Endothelial cell (in vitro differentiated cells): ENCODE data around the gene IFITM2. TPM values are rescaled to one million over a fixed set of nuclear protein-coding genes. Genes with fewer than 3 reads are reported as not detected.
A peak's percentile ranks its signal among the peaks of the same experiment; 100 is the strongest.

Experiments used
- DNase-seq: peaks from one replicate; pipeline ENCODE4 v3.0.0; 2021; ENCODE audit warnings: low spot score
- H3K27ac Mint-ChIP-seq: one replicate; pipeline ENCODE4 v1.8.0; 2021; ENCODE audit warnings: mixed read lengths, inconsistent platforms; ENCODE audit not compliant: unreplicated experiment
- H3K27me3 Mint-ChIP-seq: one replicate; pipeline ENCODE4 v1.8.0; 2021; ENCODE audit warnings: mild to moderate bottlenecking, moderate library complexity, mixed read lengths, inconsistent platforms; ENCODE audit not compliant: unreplicated experiment
- H3K36me3 Mint-ChIP-seq: one replicate; pipeline ENCODE4 v1.8.0; 2021; ENCODE audit warnings: mild to moderate bottlenecking, low read depth, mixed read lengths, inconsistent platforms; ENCODE audit not compliant: unreplicated experiment
- H3K4me1 Mint-ChIP-seq: one replicate; pipeline ENCODE4 v1.8.0; 2021; ENCODE audit warnings: mild to moderate bottlenecking, mixed read lengths, inconsistent platforms; ENCODE audit not compliant: unreplicated experiment
- H3K4me3 Mint-ChIP-seq: one replicate; pipeline ENCODE4 v1.8.0; 2021; ENCODE audit warnings: mild to moderate bottlenecking, mixed read lengths, inconsistent platforms; ENCODE audit not compliant: unreplicated experiment
- H3K9me3 Mint-ChIP-seq: one replicate; pipeline ENCODE4 v1.8.0; 2021; ENCODE audit warnings: mixed read lengths, inconsistent platforms; ENCODE audit not compliant: unreplicated experiment
- CTCF ChIP-seq: fragments of 200-600 bp; sonication (generic); IDR thresholded peaks from one replicate; pipeline ENCODE4 v1.5.0; 2021; ENCODE audit warnings: antibody characterized with exemption; ENCODE audit not compliant: unreplicated experiment
- total RNA-seq: library from RNA; stranded (reverse); fragmentation: NEBNext Ultra II Directional; extraction: Animal tissue kit (Norgen Biotek cat#: 25700); gene quantifications from one replicate; pipeline ENCODE4 v1.2.1, GENCODE V29; 2021; ENCODE audit not compliant: unreplicated experiment

The IFITM2 gene
- total RNA-seq, 1 donor from 2014 or later: 205 TPM

GRCh38 chr11:282630-283360 lies 24.8 kb upstream of the IFITM2 start:
- no peak overlapping the region for H3K27ac Mint-ChIP-seq
- peaks cover 5% of the 10 kb centered on the region for H3K36me3 Mint-ChIP-seq
- no peaks in the 10 kb centered on the region for H3K4me1 Mint-ChIP-seq
- TF ChIP-seq CTCF: no peak
- H3K4me3 Mint-ChIP-seq: no peak overlapping the region
- peaks cover 4% of the 10 kb centered on the region for H3K9me3 Mint-ChIP-seq
- DNase-seq: no peak
- peaks cover 30% of the 10 kb centered on the region for H3K27me3 Mint-ChIP-seq

- DNase-seq: no peak
- peaks cover 30% of the 10 kb centered on the region for H3K27me3 Mint-ChIP-seq
- peaks cover 4% of the 10 kb centered on the region for H3K9me3 Mint-ChIP-seq
- peak overlapping the region; percentile 84 for H3K4me3 Mint-ChIP-seq
- no peak for TF ChIP-seq CTCF
- no peaks in the 10 kb centered on the region for H3K4me1 Mint-ChIP-seq
- H3K27ac Mint-ChIP-seq: peak overlapping the region; percentile 24
- H3K36me3 Mint-ChIP-seq: peaks cover 5% of the 10 kb centered on the region
Observed at GRCh38 chr11:283405-284104, 24.1 kb upstream of the IFITM2 start.

GRCh38 chr11:284105-285020 lies 23.3 kb upstream of the IFITM2 start:
- Mint-ChIP-seq H3K4me1 (no peaks in the 10 kb centered on the region), H3K9me3 (peaks cover 4% of the 10 kb centered on the region), H3K27me3 (peaks cover 31% of the 10 kb centered on the region), H3K27ac (no peak overlapping the region), H3K4me3 (no peak overlapping the region), H3K36me3 (peaks cover 5% of the 10 kb centered on the region)
- DNase-seq: no peak
- no peak for TF ChIP-seq CTCF

- Mint-ChIP-seq H3K9me3 (peaks cover 4% of the 10 kb centered on the region), H3K4me3 (no peak overlapping the region), H3K36me3 (peaks cover 5% of the 10 kb centered on the region), H3K4me1 (no peaks in the 10 kb centered on the region), H3K27me3 (peaks cover 33% of the 10 kb centered on the region), H3K27ac (no peak overlapping the region)
- no peak for TF ChIP-seq CTCF
- no peak for DNase-seq
Observed at GRCh38 chr11:285021-285893, 22.4 kb upstream of the IFITM2 start.
